Measurements from ENCODE around the gene SHISA9.

The SHISA9 gene

DNA sequence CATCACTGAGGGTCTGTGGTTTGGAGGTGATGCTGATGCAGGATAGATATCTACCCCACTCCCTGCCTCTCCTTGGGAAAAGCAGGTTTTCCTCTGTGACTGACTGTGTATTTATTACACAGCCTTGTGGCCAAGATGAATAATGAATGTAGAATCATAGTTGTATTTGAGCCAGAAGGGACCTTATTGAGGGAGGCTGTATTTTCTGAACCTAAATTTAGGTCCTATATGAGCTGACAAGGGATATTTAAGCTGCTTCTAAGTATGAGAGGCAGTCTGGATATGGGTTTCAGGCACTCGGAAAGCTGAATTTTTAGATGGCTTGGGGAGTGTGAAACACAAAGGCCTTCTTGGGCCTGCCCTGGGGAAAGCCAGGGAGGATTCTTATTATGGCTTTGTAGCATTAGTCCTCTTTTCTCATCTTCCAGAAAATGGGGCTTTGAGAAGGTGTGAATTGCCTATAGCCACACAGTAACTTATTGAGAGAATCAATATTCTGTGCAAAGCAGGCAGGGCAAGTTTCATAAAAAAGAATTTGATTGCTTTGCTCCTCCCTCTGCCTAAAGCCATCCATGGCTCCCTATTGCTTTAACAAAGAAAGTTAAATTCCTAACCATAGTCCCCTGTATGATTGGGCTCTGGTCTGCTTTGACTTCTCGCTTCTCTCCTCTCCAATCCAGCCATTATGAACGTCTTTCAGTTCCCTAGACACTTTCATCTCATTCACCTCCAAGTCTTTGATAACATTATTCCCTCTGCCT is 144.8 kb downstream of the SHISA9 start:
- H3K4me3 ChIP-seq (ENCODE audit: low read depth, low read length) = no peak overlapping the region
- DNase-seq (ENCODE audit: low read depth) = no peak
- TF ChIP-seq, protein P1, sequence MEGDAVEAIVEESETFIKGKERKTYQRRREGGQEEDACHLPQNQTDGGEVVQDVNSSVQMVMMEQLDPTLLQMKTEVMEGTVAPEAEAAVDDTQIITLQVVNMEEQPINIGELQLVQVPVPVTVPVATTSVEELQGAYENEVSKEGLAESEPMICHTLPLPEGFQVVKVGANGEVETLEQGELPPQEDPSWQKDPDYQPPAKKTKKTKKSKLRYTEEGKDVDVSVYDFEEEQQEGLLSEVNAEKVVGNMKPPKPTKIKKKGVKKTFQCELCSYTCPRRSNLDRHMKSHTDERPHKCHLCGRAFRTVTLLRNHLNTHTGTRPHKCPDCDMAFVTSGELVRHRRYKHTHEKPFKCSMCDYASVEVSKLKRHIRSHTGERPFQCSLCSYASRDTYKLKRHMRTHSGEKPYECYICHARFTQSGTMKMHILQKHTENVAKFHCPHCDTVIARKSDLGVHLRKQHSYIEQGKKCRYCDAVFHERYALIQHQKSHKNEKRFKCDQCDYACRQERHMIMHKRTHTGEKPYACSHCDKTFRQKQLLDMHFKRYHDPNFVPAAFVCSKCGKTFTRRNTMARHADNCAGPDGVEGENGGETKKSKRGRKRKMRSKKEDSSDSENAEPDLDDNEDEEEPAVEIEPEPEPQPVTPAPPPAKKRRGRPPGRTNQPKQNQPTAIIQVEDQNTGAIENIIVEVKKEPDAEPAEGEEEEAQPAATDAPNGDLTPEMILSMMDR (conservative IDR thresholded peaks at IDR 0.05; ENCODE audit: low read depth, low read length) = no peak

GRCh38 chr16:13047276-13047675 is 145.9 kb downstream of the SHISA9 start:
- TF ChIP-seq, protein P1 (conservative IDR thresholded peaks at IDR 0.05; ENCODE audit: low read depth, low read length) = no peak
- no peak overlapping the region for H3K4me3 ChIP-seq (ENCODE audit: low read depth, low read length)
- DNase-seq (ENCODE audit: low read depth) = no peak

GRCh38 chr16:13049688-13050087 is 148.3 kb downstream of the SHISA9 start:
- no peak overlapping the region for H3K4me3 ChIP-seq (ENCODE audit: low read depth, low read length)
- no peak for DNase-seq (ENCODE audit: low read depth)
- TF ChIP-seq, protein P1 (conservative IDR thresholded peaks at IDR 0.05; ENCODE audit: low read depth, low read length) = no peak

DNA sequence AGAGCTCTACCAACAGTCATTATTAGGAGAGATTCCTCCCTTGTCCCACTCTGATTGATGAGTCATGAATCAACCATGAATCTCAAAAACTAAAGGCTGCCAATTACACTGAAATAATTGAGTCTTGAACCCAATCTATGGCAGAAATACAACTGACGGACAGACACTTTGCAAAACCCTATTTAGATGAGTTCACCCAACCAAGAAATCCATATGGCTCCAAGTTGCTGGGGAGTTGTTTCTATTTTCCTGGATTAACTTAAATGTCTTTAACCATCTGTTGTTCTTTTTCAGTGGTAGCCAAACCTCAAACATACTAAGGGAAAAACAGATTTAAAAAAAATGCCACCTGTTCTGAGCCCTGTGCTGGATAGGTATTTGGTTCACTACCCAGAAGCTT is 151.0 kb downstream of the SHISA9 start:
- TF ChIP-seq, protein P1 (conservative IDR thresholded peaks at IDR 0.05; ENCODE audit: low read depth, low read length) = no peak
- no peak overlapping the region for H3K4me3 ChIP-seq (ENCODE audit: low read depth, low read length)
- DNase-seq (ENCODE audit: low read depth) = no peak

- TF ChIP-seq, protein P1 (conservative IDR thresholded peaks at IDR 0.05; ENCODE audit: low read depth, low read length) = no peak
- no peak overlapping the region for H3K4me3 ChIP-seq (ENCODE audit: low read depth, low read length)
- DNase-seq (ENCODE audit: low read depth) = no peak
Measured at GRCh38 chr16:13055480-13055879, 154.1 kb downstream of the SHISA9 start.

DNA sequence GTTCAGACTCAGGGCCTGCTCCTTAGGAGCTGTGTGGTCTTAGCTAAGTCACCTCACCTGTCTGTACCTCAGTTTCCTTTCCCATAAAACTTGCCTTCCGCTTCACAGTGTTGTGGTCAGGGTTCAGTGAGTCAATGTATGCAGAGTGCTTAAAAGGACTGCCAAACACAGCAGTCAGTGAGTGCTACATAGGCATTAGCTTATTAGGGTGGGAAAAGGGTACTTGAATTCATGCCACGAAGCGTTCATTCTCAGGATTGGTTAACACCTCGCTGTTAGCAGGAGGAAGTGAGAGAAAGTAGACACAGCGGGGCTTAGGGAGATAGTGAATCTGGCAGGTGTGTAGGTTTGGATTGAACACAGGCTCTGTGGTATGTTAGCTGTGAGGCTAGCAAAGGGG is 155.2 kb downstream of the SHISA9 start:
- TF ChIP-seq, protein P1 (conservative IDR thresholded peaks at IDR 0.05; ENCODE audit: low read depth, low read length) = no peak
- DNase-seq (ENCODE audit: low read depth) = no peak
- no peak overlapping the region for H3K4me3 ChIP-seq (ENCODE audit: low read depth, low read length)

GRCh38 chr16:13060932-13061331 is 159.5 kb downstream of the SHISA9 start:
- no peak overlapping the region for H3K4me3 ChIP-seq (ENCODE audit: low read depth, low read length)
- TF ChIP-seq, protein P1 (conservative IDR thresholded peaks at IDR 0.05; ENCODE audit: low read depth, low read length) = no peak
- no peak for DNase-seq (ENCODE audit: low read depth)

Measured in choroid plexus epithelial cell (primary cell).